ENCODE measurements around the gene RCHY1. TPM values are rescaled to one million over a fixed set of nuclear protein-coding genes. Genes with fewer than 3 reads are reported as not detected.
"Not testable (repeated sequence)": the region's sequence is repeated elsewhere in the genome, so short reads cannot be mapped to it uniquely, and the experiment has no call there.

RCHY1 gene
- total RNA-seq, 8 experiments from 2014 or later, result 18.2 to 43.0 (median 31.7) TPM

DNA sequence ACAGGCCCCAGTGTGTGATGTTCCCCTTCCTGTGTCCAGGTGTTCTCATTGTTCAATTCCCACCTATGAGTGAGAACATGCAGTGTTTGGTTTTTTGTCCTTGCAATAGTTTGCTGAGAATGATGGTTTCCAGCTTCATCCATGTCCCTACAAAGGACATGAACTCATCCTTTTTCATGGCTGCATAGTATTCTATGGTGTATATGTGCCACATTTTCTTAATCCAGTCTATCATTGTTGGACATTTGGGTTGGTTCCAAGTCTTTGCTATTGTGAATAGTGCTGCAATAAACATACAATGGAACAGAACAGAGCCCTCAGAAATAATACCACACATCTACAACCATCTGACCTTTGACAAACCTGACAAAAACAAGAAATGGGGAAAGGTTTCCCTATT, 19.7 kb upstream of the RCHY1 start:
- H3K4me3 ChIP-seq; in situ Hi-C loops (cut with MboI; ENCODE audit: low pct_unique_long_range_greater_than_20kb in 2 of 9, low sequenced_read_pairs in 9 of 9, unreplicated experiment in 9 of 9); H3K27ac ChIP-seq; H3K4me1 ChIP-seq (replicated peaks in 1 of 2); ATAC-seq (replicated peaks in 6 of 8): not testable (repeated sequence)

DNA sequence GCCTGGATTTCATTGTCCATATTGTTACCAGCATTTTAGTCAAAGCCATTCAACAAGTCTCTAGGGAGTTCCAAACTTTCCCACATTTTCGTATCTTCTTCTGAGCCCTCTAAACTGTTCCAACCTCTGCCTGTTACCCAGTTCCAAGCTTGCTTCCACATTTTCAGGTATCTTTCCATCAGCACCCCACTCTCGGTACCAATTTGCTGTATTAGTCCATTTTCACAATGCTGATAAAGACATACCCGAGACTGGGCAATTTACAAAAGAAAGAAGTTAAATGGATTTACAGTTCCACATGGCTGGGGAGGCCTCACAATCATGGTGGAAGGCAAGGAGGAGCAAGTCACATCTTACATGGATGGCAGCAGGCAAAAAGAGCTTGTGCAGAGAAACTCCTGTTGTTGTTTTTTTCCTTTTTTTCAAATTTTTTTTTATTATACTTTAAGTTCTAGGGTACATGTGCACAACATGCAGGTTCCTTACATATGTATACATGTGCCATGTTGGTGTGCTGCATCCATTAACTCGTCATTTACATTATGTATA, 19.2 kb upstream of the RCHY1 start:
- ATAC-seq (replicated peaks in 6 of 8); in situ Hi-C loops (cut with MboI; ENCODE audit: low pct_unique_long_range_greater_than_20kb in 2 of 9, low sequenced_read_pairs in 9 of 9, unreplicated experiment in 9 of 9); H3K27ac ChIP-seq; H3K4me3 ChIP-seq; H3K4me1 ChIP-seq (replicated peaks in 1 of 2): not testable (repeated sequence)
- WGBS, 10 experiments, result 90 to 100% (median 96%) methylated on average over 2 to 4 of the region's 4 CpGs; no CpG with 5 or more reads in 1 of the 10 experiments

DNA sequence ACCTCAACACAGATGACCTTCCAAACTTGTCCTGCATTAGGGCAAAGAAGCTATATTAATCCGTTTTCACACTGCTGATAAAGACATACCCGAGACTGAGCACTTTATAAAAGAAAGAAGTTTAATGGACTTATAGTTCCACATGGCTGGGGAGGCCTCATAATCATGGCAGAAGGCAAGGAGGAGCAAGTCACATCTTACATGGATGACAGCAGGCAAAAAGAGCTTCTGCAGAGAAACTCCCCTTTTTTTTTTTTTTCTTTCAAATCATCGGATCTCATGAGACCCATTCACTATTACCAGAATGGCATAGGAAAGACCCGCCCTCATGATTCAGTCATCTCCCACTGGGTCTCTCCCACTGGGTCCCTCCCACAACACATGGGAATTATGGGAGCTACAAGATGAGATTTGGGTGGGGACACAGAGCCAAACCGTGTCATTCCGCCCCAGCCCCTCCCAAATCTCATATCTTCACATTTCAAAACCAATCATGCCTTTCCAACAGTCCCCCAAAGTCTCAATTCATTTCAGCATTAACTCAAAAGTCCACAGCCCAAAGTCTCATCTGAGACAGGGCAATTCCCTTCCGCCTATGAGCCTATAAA, 17.4 kb upstream of the RCHY1 start:
- H3K4me1 ChIP-seq (replicated peaks in 1 of 2); H3K27ac ChIP-seq; ATAC-seq (replicated peaks in 6 of 8); in situ Hi-C loops (cut with MboI; ENCODE audit: low pct_unique_long_range_greater_than_20kb in 2 of 9, low sequenced_read_pairs in 9 of 9, unreplicated experiment in 9 of 9); H3K4me3 ChIP-seq: not testable (repeated sequence)
- WGBS, 10 experiments, result 60 to 100% (median 100%) methylated on average over 1 to 6 of the region's 7 CpGs

DNA sequence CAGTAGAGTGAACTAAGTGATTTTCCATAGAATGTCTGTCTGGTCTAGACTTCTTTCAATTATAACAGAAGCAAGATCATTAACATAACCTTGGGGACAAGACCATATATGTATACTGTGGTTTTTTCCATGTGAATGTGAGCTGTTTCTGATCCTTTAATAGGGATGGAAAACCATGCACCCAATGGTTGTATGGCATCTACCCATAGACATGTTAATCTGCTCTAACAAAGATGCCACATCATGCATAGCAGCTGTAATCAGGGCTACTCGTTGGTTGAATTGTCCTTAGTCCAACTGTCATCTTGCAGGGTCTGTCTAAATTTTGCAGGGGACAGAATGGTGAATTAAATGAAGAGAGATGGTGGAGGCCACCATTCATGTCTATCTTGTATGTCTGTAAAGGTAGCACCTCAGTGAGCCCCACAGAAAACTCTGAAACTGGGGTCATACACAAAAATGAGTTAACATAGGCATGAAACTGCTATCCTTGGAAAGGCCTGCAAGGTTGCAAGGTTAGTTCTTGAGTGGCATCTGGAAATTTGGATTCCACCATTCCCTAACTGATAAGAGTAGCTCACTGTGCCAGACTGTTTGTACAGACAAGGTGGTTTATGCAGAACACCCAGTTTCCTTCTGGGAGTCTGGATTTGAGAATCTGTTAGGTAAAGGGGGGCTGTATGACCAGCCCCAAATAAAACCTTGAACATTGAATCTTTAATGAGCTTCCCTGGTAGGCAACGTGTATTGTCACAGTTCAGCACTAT, 16.5 kb upstream of the RCHY1 start:
- Histone ChIP-seq H3K4me3 (no peak overlapping the region), H3K27ac (no peak overlapping the region), H3K4me1 (replicated peaks in 1 of 2) (no peaks in the 10 kb centered on the region)
- peak in 3 of 8 experiments; percentile 17 to 61 (median 36) for ATAC-seq (replicated peaks in 6 of 8)
- WGBS, 10 experiments, result 0 to 100% (median 60%) methylated on average over 1 to 2 of the region's 2 CpGs; no CpG with 5 or more reads in 3 of the 10 experiments
- in situ Hi-C loops (cut with MboI; ENCODE audit: low pct_unique_long_range_greater_than_20kb in 2 of 9, low sequenced_read_pairs in 9 of 9, unreplicated experiment in 9 of 9), result no loop called here

DNA sequence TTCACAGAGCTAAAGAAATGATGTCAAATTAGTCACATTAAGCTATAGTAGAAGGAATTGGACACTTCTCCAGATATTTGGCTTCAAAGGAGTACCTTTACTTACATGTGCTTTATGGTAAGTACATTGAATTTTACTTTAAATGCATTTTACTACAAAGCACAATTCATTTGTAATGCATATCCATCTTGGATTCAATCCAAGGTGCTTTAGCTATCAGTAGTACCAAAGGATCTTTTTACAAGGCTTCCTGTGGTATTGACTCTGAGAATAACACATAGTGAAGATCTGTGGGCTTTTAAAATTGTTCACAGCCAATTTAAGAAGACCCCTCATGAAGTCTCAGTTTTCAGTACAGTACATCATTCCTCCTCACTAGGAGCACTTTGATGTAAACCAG, 13.3 kb upstream of the RCHY1 start:
- Histone ChIP-seq H3K27ac (no peak overlapping the region), H3K4me3 (no peak overlapping the region), H3K4me1 (replicated peaks in 1 of 2) (no peaks in the 10 kb centered on the region)
- in situ Hi-C loops (cut with MboI; ENCODE audit: low pct_unique_long_range_greater_than_20kb in 2 of 9, low sequenced_read_pairs in 9 of 9, unreplicated experiment in 9 of 9), result no loop called here
- ATAC-seq (replicated peaks in 6 of 8), result no peak

DNA sequence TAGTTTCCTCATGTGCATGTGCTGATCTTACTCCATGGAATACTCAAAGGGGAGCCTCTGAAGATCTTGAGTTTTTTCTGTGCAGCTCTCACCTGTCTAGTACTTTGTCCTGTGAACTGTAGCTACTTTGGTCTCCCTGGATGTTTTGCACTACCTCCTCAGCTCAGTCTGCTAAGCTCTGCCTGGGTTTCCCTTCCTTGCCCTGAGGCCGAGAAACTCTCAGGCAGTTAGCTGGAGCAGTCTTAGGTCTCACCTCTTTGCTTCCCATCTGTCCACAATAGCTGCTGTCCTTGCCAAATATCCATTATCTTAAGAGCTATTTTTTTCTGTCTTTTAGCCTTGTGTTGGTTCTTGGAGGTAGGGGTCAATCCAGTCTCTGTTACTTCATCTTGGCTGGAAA, 11.7 kb upstream of the RCHY1 start:
- Histone ChIP-seq H3K4me1 (replicated peaks in 1 of 2) (no peaks in the 10 kb centered on the region), H3K4me3 (no peak overlapping the region), H3K27ac (no peak overlapping the region)
- WGBS, 10 experiments, result 80 to 100% (median 94%) methylated on average over 1 of the region's 1 CpG; no CpG with 5 or more reads in 6 of the 10 experiments
- peak in 2 of 8 experiments; percentile 45 to 74 for ATAC-seq (replicated peaks in 6 of 8)
- in situ Hi-C loops (cut with MboI; ENCODE audit: low pct_unique_long_range_greater_than_20kb in 2 of 9, low sequenced_read_pairs in 9 of 9, unreplicated experiment in 9 of 9), result no loop called here

DNA sequence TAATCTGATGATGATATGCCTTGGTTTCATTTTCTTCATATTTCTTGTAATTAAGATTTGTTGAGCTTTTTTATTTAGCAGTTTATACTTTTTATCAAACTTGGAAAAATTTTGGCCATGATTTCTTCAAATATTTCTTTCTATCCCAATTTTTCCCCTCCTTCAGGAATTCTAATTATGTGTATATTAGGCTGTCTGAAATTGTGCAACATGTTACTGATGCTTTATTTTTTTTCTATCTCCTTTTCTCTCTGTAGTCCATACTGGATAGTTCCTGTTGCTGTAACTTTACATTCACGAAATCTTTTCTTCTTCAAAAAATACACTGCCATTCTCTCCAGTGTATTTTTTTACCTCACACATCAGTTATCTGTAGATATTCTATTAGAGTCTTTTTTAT, 10.9 kb upstream of the RCHY1 start:
- ATAC-seq (replicated peaks in 6 of 8), result no peak
- WGBS, 10 experiments, result 50 to 100% (median 100%) methylated on average over 1 of the region's 1 CpG
- no peak overlapping the region for H3K27ac ChIP-seq
- H3K4me1 ChIP-seq (replicated peaks in 1 of 2), result no peaks in the 10 kb centered on the region
- in situ Hi-C loops (cut with MboI; ENCODE audit: low pct_unique_long_range_greater_than_20kb in 2 of 9, low sequenced_read_pairs in 9 of 9, unreplicated experiment in 9 of 9), result no loop called here
- H3K4me3 ChIP-seq, result no peak overlapping the region

DNA sequence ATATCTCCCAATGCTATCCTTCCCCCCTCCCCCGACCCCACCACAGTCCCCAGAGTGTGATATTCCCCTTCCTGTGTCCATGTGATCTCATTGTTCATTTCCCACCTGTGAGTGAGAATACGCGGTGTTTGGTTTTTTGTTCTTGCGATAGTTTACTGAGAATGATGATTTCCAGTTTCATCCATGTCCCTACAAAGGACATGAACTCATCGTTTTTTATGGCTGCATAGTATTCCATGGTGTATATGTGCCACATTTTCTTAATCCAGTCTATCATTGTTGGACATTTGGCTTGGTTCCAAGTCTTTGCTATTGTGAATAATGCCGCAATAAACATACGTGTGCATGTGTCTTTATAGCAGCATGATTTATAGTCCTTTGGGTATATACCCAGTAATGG, 5.2 kb upstream of the RCHY1 start:
- H3K4me1 ChIP-seq (replicated peaks in 1 of 2), result peaks cover 0 to 12% of the 10 kb centered on the region in 2 donors
- in situ Hi-C loops (cut with MboI; ENCODE audit: low pct_unique_long_range_greater_than_20kb in 2 of 9, low sequenced_read_pairs in 9 of 9, unreplicated experiment in 9 of 9); H3K4me3 ChIP-seq; ATAC-seq (replicated peaks in 6 of 8); H3K27ac ChIP-seq: not testable (repeated sequence)
- WGBS, 10 experiments, result no CpG with 5 or more reads among the region's 7 CpGs

DNA sequence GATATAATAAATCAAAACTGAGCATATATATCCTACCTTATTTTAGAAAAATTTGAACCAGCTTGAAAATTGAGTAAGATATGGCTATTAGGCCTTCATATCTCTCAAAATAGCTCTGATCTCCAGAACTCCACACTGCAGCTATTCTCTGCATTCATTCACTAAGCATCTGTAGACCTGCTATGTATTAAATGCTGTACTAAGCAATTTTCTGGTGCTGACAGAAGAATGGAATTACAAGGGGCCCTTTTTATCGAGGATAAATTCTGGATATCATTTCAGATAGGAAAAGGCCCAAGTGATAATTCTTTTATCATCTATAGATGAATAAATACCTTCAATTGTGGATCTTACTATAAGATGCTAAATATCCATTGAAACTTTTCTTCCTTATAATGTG, 1.9 kb upstream of the RCHY1 start:
- Histone ChIP-seq H3K4me1 (replicated peaks in 1 of 2) (peaks cover 13 to 18% of the 10 kb centered on the region in 2 donors), H3K27ac (no peak overlapping the region), H3K4me3 (no peak overlapping the region)
- in situ Hi-C loops (cut with MboI; ENCODE audit: low pct_unique_long_range_greater_than_20kb in 2 of 9, low sequenced_read_pairs in 9 of 9, unreplicated experiment in 9 of 9), result no loop called here
- no peak for ATAC-seq (replicated peaks in 6 of 8)
- WGBS, 10 experiments, result 0 to 100% (median 100%) methylated on average over 1 of the region's 1 CpG

DNA sequence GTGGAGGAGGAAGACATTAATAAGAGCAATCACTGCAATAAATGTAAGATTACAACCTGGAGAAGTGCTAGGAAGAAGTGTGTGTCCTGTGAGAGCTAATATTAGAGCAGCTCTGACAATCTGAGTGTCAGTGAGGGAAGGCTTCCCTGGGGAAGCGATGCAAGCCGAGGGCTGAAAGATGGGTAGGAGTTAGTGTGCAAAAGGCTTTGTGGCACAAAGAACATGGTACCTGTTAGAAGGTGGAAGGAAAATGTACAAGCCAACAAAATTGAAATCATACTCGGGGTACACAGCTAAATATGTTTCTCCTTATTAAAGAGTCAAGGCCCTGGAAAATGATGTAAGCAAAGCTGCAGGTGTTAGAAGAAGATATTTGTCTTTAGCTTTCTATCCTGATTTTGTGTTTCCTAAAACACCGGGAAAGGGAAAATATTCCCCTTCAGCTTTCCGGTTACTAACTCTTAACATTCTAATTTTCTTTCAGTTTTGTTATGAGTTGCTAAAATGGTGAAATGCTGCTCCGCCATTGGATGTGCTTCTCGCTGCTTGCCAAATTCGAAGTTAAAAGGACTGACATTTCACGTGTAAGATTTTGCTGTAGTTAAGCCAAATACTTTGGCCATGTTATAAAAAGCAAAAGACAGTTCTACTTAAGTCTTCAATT, 878 bp upstream of the RCHY1 start:
- WGBS, 10 experiments, result 37 to 66% (median 54%) methylated on average over 6 to 9 of the region's 9 CpGs
- Histone ChIP-seq H3K27ac (peak overlapping the region; percentile 93 to 94), H3K4me3 (peak overlapping the region; percentile 59 to 94 (median 83)), H3K4me1 (replicated peaks in 1 of 2) (peaks cover 13 to 21% of the 10 kb centered on the region in 2 donors)
- in situ Hi-C loops (cut with MboI; ENCODE audit: low pct_unique_long_range_greater_than_20kb in 2 of 9, low sequenced_read_pairs in 9 of 9, unreplicated experiment in 9 of 9), result no loop called here
- ATAC-seq (replicated peaks in 6 of 8), result peak in 3 of 8 experiments; percentile 0 to 1 (median 0)

DNA sequence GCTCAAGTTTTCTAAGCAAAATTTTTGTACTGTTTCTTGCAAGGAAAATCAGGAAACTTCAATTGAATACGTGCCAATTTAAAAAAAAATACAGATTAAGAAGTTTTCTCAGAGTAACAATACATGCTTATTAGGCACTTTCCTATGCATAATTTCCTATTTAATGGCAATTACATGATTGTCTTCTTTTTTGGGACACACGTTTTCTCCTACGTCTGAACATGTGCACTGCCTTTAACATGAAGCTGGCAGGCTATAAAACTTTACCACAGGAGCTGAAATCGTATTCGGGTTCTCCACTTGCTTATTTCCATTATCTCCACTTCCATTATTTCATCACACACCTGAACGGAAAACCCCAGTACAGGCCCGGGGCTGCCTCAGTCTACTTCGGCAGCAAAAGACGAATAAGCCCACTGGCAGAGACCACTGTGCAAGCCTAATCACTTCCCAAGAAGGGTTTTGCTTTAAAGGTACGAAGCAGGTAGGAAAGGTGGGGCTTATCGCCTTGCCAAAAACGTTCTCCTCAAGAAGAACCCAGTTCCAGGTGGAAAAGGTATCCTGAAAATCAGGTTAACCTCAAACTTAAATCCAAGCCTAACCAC, 575 bp downstream of the RCHY1 start:
- no peak for ATAC-seq (replicated peaks in 6 of 8)
- peak overlapping the region; percentile 93 to 94 for H3K27ac ChIP-seq
- H3K4me1 ChIP-seq (replicated peaks in 1 of 2), result peaks cover 13 to 21% of the 10 kb centered on the region in 2 donors
- 0 to 5% (median 1%) methylated on average over 1 to 12 of the region's 12 CpGs; no CpG with 5 or more reads in 1 of the 10 experiments for WGBS, 10 experiments
- in situ Hi-C loops (cut with MboI; ENCODE audit: low pct_unique_long_range_greater_than_20kb in 2 of 9, low sequenced_read_pairs in 9 of 9, unreplicated experiment in 9 of 9), result no loop called here
- peak overlapping the region; percentile 59 to 94 (median 83) for H3K4me3 ChIP-seq

DNA sequence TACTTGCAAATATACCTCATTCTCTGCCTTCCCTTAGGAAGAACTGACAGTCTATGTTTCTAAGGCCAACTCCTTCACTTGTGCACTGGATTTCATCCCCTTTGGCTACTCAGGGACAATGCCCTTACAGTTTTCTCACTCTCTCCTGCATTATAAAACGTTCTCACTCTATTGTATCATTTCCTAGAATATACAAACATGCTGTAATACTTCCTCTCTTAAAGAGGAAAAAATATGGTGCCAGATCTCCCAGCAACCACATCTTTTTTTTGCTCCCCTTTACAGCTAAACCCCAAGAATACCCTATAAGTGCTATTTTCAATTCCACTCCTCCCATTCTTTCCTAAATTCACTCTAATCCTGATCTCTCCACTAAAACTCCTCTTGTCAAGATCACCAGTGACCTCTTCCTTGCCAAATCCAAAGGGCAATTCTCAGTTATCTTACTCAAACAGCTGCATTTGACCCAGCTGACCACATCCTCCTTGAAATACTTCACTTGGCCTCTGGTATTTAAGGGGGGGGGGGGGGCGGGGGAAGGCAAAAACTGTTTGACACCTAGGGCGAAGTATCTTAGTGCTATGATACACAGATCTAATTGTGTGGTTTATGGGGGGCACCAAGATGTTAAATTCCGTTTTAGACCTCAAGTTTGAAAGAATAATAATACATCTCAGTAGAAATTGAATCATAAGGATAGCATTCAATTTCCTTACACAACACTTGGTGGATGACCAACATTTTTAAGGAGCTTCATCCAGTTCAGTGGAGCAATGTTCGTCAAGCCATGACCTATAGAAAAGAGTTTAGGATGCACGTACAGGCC, 1.6 kb downstream of the RCHY1 start:
- Histone ChIP-seq H3K4me1 (replicated peaks in 1 of 2) (peaks cover 13 to 21% of the 10 kb centered on the region in 2 donors), H3K4me3 (peak overlapping the region; percentile 59 to 94 (median 83)), H3K27ac (no peak overlapping the region)
- no peak for ATAC-seq (replicated peaks in 6 of 8)
- in situ Hi-C loops (cut with MboI; ENCODE audit: low pct_unique_long_range_greater_than_20kb in 2 of 9, low sequenced_read_pairs in 9 of 9, unreplicated experiment in 9 of 9), result no loop called here
- WGBS, 10 experiments, result 0 to 49% (median 29%) methylated on average over 1 to 5 of the region's 6 CpGs; no CpG with 5 or more reads in 2 of the 10 experiments
